Glomerular visceral epithelial cell (primary cell): ENCODE results near the gene ENGASE.
A peak's percentile ranks its signal among the peaks of the same experiment; 100 is the strongest.

ENCODE experiments used
- DNase-seq: peaks from one replicate; pipeline ENCODE4 v3.0.0-alpha.2; 2016; ENCODE audit errors: extremely low spot score

Gene ENGASE

DNA sequence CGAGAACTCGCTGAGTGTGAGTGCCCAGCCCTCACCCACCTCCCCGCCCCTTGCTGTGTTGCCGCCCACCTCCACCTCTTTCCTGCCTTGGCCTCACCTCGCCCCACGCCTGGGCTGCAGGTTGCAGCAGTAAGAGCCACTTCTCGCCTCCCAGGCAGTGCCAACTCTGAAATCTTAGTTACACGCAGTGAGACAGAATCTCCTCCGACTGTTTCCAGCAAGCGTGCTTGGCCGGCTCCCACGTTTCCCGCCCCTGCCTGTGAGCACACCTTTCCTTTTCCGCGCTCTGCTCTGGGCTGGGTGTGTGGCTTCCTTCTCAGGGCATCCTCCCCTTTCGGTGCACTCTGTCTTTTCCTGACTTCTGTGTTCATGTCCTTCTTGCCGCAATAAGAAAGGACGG is 5.7 kb downstream of the ENGASE start:
- DNase-seq = no peak

DNA sequence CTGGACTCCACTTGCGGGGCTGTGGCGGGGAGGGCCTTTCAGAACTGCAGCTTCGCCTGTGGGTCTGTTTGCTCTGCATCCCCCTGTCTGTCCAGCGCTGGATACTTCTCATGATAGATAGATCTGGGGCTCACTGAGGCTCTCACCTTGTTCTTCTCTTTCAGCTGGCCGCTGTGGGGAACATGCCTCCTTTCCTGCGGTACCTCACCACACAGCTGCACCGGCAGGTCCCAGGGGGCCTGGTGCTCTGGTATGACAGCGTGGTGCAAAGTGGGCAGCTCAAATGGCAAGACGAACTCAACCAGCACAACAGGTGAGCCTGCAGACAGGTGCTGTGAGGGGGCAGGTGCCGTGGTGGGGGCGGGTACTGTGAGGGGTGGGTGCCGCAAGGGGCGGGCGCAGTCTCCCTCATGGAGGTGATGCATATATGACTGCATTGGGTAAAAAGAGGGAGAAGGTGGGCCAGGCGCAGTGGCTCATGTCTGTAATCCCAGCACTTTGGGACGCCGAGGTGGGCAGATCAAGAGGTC is 6.2 kb downstream of the ENGASE start:
- DNase-seq = no peak

DNA sequence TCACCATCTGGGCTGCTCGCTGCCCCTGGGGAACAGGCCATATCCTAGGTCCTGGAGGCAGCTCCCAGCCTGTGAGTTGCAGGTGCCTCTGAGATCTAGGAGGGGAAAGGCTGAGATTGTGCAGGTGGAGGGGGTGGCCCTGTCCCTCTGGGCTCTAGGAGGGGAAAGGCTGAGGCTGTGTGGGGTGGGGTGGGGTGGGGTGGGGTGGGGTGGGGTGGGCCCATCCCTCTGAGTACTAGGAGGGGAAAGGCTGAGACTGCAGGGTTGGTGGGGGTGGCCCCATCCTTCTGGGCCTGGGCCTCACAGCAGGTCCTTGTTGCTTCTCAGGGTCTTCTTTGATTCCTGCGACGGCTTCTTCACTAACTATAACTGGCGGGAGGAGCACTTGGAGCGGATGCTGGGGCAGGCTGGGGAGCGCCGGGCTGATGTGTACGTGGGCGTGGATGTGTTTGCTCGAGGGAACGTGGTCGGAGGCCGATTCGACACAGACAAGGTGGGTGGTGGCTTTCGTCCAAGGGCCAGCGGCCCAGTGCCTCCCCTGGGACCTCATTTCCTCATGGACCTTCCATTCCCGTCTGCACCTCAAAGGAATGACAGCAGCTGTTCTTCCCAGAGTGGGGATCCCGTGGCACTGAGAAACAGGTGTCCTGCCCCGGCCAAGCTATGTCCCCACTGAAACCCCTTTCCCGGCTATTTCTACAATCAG is 7.1 kb downstream of the ENGASE start:
- no peak for DNase-seq

DNA sequence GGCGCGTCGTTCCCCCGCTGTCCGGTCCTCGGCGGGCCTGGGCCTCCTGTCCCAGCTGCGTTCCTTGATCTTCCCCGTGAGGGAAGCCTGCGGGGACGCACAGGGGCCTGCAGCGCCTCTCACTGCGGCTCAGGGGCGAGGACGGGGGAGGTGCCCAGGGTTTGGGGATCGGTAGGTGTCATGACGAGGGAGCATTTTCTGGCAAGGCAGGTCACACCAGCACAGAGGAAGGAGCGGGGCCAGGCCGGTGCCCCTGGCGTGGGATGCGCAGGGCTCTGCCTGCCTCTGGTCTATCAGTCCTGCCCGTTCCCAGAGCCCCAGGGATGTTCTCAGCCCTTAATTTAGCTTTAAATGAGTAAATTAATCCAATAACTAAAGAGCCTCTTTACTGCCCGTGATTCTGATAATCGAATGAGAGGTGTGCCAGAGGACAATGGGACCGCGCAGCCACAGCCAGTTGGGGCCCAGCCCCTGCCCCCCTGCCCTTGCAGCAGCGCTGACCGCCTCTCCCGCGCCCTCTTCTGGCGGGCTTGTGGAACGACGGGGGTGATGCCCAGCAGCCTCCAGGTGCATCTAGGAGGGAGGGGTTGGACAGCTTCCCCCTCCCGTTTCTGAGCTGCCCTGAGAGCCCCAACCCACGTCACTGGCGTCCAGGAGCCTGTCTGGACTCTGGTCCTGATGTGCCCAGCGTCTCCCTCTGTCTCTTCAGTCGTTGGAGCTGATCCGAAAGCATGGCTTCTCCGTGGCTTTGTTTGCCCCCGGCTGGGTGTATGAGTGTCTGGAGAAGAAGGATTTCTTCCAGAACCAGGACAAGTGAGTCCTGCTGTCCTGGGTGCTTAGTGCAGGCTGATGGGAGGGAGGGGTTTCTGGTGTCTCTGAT is 7.9 kb downstream of the ENGASE start:
- DNase-seq = peak; percentile 44

DNA sequence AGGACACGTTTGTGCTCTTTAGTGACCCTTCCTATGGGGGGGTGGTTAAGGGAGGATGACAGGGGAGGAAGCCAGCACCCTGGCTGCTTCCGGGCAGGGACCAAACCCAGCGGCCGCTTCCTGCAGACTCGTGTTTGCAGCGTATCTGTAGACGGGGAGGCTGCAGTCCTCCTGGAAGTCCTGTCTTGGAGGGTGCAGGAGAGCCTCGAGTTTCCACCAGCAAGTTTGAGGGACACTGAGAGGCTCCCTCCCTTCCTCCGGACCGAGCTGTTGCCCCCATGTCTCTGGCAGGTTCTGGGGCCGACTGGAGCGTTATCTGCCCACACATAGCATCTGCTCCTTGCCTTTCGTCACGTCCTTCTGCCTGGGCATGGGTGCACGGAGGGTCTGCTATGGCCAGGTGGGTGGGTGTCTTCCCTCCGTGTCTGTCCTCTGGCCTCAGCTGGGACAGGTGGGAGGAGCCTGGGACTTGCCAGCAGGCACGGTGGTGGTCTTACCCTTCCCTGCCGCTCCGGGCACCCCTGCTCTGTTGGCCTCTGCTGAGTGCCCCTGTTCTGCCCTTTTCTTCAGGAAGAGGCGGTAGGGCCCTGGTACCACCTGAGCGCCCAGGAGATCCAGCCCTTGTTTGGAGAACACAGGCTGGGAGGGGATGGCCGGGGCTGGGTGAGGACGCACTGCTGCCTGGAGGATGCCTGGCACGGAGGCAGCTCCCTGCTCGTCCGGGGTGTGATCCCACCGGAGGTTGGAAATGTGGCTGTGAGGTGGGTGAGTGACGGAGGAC is 8.8 kb downstream of the ENGASE start:
- no peak for DNase-seq

DNA sequence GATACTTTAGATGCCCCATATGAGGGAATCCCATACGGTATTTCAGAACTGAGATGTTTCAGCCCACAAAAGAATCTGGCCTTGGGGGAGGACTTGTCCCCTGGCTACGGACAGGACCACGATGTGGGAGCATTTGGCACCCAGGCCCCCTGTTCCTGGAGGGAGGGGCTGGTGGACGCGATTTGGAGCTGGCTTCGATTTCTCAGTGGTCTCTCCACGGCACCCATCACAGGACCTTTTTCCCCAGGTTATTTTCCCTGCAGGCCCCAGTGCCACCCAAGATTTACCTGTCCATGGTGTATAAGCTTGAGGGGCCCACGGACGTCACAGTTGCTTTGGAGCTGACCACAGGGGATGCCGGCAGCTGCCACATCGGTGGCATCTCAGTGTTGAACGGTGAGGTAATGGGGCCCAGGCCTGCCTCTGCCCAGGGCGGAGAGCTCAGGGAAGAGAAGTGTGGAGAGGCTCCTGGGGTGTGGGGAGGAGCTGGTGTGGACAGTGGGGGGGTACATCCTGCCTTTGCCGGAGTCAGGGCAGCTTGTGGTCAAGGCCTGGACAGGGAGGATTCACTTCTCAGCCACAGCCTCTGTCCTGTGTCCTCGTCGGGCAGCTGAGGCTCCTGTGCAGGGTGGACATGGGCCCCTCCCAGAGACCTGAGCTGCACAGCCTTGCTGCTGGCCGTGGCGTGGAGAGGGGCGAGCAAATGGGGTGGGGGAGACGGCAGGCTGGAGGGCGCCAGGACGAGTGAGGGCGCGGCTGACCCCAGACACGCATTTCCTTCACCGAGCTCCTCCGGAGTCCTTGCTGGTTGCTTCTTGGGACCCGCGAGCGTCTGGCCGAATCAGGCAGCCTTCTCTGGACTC is 9.9 kb downstream of the ENGASE start:
- DNase-seq = no peak

DNA sequence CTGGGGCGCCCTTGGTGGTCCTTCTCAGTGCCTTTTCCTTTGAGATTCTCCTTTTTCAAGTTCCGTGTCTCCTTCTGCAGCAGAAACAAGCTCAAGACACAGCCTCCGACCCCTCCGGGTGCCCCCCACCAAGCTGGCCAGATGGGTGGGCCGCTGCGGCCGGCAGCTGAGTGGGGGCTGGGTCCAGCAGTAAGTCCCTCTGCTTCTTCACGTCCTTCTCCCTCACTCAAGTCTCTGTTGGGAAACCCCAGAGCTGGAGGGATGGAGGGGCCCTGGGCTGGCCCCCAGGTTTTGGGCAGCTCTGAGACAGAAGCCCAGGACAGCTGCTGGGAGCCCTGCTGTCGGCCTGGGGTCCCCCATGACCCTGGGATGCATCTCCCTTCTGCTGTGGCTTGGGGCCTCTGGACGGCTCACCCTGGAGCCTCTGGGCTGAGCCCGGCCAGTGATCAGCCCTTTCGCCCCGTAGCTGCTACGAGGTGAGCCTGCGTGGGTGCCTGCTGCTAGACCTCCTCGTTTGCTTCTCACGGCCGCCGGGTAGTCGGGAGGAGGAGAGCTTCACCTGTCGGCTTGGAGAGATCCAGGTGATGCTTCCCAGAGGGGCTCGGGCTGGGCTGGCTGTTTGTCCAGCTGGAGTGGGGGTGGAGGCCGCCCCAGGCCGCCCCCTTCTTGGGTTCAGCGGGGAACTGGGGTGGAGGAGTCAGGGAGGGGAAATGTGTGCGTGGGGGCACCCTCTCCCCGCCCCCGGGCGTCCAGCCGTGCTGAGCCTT is 10.7 kb downstream of the ENGASE start:
- no peak for DNase-seq

DNA sequence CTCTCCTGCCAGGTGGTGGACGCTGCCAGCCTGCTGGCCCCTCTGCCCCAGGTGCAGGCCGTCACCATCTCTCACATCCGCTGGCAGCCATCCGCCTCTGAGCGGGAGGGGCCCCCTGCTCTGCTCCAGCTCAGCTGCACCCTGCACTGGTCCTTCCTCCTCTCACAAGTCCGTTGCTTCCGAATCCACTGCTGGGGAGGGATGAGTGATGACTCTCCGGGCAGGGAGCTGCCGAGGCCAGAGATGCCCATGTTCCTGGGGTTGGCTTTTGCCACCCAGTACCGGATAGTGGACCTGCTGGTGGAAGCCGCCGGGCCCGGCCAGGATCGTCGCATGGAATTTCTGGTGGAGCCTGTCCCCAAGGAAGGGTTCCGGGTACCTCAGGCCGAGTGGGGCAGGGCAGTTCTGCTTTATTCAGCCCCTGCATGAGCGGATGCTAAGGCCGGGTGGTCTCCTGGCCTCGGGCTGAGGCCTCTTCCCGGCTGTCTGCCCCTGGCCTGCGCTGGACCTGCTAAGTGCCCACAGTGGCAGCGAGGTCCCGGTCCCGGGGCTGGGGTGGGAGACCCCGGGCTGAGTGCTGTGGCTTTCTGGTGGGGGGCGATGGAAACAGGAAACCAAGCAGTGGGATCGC is 11.4 kb downstream of the ENGASE start:
- no peak for DNase-seq

DNA sequence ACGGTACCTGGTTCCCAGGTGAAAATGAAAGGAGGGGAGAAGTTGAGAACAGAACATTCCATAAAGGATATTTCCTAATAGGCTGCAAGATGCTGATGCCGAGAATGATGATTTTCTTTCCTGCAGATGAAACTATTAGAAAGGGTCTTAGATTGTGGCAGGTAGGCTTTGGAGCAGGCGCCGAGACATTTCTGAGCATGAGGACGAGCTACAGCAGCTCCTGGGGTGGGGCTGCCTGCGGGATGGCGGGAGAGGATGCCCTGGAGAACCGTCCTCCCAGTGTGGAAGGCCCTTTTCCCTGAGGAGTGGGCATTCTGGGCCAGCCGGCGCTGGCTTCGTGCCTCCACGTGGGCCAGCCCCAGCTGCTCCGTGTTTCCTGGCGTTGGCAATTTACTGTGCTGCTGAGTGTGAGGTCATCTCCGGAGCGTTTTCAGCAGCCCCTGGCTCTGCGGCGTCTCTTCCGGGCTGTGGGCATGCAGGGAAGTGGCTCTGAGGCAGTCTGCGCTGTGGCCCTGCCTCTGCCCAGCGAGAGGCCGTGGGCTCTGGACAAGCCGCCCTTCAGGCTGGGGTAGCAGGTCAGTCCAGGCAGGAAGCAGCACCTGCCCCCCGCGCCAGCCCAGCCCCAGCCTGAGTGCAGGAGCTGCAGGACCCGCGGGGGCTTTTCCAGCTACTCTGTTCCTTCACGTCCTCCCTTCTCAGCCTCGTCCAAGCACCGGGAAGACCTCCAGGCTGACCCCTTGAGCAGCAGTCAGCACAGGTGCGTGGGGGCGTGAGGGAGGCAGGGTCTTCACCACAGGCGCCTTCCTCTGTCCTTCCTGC is 12.2 kb downstream of the ENGASE start:
- DNase-seq = no peak

DNA sequence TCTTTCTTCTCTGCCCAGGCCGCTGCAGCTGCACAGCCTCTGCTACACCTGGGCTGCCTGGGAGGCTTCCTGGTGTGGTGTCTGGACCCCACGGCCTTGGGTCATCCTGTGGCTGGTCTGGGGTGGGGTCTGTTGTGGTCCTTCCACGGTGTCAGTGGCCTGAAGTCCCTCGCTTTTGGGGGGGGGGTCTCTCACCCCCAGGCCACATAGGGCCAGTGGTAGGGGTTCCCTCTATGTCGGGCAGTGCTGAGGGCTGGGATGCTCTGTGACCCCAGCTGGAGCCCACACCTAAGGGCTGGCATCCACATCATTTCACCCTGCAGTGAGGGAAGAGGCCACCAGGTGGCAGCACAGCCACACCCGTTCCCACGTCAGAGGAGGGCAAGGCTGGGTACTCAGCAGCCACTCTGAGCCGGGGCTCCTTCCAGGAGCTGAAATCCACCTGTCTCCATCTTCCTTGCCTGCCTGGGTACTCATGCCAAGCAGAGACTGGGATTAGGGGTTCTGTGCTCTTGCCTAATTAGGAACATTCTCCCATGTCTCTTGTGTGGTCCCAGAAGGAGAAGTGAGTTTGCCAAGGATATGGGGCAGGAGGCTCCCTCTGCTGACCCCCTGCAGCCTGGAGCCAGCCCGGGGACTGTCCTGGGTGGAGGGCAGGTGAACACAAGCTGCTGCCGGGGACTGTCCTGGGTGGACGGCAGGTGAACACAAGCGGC is 13.0 kb downstream of the ENGASE start:
- DNase-seq = peak; percentile 72

DNA sequence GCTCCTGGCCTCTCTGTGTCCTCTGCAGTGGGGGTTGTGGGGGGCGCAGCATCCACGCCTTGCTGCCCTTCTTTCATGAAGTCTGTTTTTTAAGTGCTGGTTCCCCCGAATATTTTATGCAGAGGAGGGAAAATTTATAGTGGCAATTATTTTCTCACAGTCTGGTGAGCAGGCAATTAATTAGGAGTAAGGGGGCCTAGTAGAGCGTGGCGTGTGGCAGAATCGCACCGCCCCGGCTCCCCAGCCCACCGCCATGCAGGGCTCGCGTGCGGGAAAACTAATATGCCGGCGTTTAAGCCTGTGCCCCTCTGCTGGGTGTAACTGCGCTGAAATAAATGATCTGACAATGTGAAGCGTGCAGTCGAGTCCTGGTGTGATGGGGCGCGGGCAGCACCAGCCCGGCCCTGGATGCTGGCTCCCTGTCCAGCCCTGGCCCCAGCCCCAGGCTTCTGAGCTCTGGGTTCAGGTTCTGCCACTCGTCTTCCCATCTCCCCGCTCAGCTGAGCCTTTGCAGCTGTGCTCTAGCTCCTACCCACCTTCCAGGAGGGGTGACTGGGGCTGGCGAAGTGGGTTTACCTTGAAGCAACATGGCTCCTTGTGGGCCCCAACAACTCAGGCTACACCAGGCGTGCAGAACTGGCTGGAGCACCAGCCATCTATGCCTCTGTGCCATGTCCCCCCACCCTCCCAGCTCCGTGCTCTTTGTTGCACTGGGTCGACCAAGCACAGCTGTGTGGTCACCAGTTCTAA is 13.8 kb downstream of the ENGASE start:
- DNase-seq = no peak

DNA sequence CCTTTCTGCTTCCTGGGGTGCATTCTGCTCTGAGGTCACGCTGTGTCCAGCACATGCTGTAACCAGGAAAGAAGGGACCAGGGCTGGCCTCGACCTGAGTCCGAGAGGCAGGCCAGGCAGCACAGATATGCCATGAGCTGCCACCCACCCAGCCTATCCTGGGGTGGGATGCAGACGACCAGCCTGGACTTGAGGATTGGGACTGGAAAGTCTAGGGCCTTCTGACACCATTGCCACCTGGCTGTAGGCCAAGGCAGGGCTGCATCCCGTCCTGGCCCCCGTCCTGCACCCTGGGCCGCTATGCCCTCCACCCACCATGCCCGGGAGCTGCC is 14.3 kb downstream of the ENGASE start:
- DNase-seq = no peak

DNA sequence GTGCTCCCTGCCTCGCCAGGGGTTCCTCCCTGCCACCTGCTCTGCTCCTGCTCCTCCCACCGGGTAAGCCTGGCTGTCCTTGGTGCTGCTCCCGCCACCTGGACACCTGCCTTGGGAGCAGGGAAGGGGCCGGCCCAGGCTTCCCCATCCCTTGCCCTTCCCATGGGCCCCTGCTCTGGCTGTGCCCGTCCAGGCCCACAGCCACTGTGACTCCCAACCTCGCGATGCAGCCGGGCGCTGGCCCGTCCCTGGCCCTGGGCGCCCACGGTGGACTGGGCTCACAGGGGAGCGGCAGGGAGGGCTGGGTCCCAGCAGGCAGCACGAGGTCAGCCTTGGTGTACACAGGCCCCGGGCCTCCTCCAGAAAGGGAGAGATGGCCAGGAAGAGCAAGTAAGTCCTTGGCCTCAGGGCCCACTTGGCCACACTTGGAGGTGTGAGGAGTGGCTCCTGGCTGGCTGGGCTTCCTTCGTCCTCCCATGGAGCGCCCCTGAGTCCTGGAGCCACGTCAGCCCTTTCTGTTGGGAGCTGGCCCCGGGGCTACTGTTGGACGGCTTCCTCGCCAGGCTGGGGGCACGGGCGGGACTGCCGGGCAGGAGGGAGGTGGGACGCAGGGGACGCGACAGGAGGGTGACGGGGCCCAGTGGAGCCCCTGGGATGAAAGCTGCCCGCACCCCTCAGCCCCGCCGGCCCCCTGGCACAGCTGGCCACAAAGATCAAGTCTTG is 15.3 kb downstream of the ENGASE start:
- DNase-seq = no peak

DNA sequence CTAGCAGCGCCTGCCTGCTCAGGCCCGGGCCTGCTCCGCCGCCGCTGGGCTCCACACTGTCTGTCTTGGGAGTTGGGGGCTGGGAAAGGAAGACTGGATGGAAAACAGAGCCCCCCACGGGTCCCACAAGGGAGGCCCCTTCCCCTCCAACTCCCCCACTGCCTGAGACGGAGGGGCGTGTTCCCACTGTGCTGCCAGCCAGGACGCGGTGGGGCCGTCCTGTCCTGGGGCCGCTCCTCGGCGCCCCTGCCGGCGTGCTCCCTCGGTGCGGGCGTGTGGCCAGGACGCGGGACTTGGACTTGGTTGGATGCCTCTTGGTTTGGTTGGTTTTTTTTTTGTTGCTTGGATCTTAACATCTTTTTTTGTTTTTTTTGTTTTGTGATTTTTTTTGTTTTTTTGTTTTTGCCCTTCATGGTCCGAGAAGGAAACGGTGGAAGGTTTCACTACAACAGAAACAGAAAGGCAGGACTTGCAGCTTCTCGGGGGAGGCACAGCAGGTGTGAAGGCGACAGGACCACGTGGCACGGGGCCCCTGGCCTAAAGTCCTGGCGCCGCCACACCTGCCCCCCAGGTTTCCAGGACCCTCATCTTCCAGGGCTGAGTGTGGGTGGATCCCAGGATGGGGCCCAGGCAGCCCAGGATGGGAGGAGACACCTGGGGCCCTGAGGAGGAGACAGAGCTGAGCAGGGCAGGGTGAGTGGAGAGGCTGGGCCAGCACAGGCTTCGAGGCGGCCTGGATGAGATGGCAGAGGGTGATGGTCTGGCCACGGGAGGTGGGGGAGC is 16.0 kb downstream of the ENGASE start:
- DNase-seq = no peak

DNA sequence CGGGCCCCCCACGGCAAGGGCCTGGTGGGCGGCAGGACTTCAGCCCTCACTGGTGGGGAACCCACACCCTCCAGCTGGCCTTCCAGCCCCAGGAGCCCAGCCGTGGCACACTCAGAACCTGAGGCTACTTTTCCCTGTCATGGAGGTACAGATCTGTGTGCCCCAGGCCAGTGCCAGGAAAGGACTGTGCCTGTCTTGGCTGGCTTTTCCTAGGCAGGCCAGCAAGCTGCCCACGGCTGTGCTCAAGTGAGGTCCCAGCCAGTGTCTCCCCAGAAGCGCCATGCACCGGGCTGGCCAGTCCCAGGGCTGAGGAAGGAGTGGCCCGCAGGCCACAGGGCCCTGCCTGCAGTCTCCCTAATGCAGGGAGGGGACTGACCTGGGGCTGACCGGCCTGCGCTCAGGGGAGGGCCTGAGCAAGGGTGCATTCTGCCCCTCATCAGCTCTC is 16.6 kb downstream of the ENGASE start:
- DNase-seq = no peak

DNA sequence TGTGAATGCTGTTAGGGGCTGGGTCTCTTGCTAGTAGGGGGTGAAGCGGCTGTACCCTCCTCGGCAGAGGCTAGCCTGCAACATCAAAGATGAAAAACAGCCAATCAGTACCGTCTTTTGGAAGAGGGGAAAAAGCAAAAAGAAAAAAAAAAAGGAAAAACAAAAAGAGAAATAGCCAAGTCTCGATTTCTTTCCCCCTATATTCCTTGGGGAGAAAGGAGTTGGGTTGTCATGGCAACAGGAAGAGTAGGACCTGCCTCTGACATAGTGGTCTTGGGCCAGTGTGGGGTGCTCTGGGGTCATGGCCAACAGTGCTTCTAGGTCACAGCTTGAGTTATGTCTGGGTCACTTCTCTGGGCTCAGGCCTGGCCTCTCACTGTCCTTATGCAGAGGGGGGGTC is 17.9 kb downstream of the ENGASE start:
- no peak for DNase-seq
